Stimulated activated CD4-positive, alpha-beta T cell treated with anti-CD3 and anti-CD28 coated beads, Interleukin-1b, Interleukin-23, amount 100 ng/mL, for 24 hours (primary cell): Measurements from ENCODE around the gene SCIN.
A peak's percentile ranks its signal among the peaks of the same experiment; 100 is the strongest.
"Not testable (repeated sequence)": the region's sequence is repeated elsewhere in the genome, so short reads cannot be mapped to it uniquely, and the experiment has no call there.

Source experiments
- DNase-seq, 4 experiments: peaks; one replicate each; pipeline ENCODE4 v3.0.0-alpha.2; 2020; ENCODE audit warnings: low read depth in 4 of 4, low spot score in 1 of 4

The SCIN gene

GRCh38 chr7:12686891-12687717 lies 116.6 kb downstream of the SCIN start, which contains the start of gene ARL4A:
Gene ARL4A, plus strand, starts transcription at chr7:12687633. Its CDS starts 622 bp downstream, at chr7:12688255.
- peak; percentile 82 to 93 (median 86) for DNase-seq

GRCh38 chr7:12687718-12688171 lies 117.2 kb downstream of the SCIN start:
- DNase-seq, result no peak

DNA sequence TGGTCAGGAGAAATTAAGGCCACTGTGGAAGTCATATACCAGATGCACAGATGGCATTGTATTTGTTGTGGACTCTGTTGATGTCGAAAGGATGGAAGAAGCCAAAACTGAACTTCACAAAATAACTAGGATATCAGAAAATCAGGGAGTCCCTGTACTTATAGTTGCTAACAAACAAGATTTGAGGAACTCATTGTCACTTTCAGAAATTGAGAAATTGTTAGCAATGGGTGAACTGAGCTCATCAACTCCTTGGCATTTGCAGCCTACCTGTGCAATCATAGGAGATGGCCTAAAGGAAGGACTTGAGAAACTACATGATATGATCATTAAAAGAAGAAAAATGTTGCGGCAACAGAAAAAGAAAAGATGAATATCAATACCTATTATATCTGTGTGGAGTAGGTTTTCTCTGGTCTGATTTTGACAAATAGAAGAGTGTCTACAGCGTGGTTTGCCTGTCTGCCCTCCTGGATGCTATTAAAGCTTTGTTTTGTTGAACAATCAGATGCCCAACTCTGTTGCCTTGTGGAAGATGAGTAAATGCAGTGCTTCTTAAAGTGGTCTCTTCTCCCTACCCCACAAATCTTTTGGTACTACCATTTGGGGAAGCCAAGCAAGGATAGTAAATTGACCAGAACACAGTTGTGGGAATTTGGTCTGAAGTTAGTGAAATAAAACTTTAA lies 118.1 kb downstream of the SCIN start:
- not testable (repeated sequence) for DNase-seq

GRCh38 chr7:12689451-12689850 lies 118.9 kb downstream of the SCIN start:
- DNase-seq, result no peak

GRCh38 chr7:12690041-12690878 lies 119.7 kb downstream of the SCIN start:
- no peak for DNase-seq

- DNase-seq, result not testable (repeated sequence)
Measured at GRCh38 chr7:12691388-12691787, 120.9 kb downstream of the SCIN start.

GRCh38 chr7:12692035-12692434 lies 121.5 kb downstream of the SCIN start:
- DNase-seq, result no peak

- DNase-seq, result no peak
Measured at GRCh38 chr7:12692479-12693259, 122.1 kb downstream of the SCIN start.

DNA sequence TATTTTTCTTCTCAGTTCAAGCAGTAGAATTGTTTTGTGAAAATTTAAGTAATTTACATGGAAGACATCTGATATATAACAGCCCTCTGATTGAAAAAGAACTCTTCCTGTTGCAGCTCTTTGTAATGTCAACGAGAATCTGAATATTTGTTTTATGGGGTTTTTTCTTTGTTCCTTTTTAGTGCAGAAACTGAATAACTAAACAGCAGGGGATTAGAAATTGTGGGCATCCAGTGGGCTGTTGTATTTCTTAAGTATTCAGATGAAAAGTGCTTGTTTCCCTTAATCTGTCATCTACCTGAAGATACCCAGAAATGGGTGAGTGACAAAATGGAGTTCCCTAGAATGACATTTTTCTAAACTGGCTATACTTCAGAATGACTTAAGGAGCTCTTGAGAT lies 124.3 kb downstream of the SCIN start:
- DNase-seq, result no peak

- DNase-seq, result no peak
Measured at GRCh38 chr7:12695965-12696364, 125.4 kb downstream of the SCIN start.

DNA sequence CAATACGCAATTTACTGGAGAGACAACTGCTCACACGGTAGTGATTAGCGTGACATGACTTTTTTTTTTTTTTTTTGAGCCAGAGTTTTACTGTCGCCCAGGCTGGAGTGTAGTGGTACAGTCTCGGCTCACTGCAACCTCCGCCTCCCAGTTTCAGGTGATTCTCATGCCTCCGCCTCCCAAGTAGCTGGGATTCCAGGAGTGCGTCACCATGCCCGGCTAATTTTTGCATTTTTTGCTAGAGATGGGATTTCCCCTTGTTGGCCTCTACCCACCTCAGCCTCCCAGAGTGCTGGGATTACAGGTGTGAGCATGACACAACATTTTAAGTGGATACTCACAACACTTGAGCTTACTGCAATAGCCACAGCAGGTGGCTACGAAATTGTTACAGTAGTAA lies 128.8 kb downstream of the SCIN start:
- DNase-seq, result no peak

- no peak for DNase-seq
Measured at GRCh38 chr7:12701433-12701832, 130.9 kb downstream of the SCIN start.

- no peak for DNase-seq
Measured at GRCh38 chr7:12703881-12704280, 133.4 kb downstream of the SCIN start.

GRCh38 chr7:12705878-12706277 lies 135.4 kb downstream of the SCIN start:
- no peak for DNase-seq

GRCh38 chr7:12706900-12707536 lies 136.5 kb downstream of the SCIN start:
- DNase-seq, result no peak

- DNase-seq, result no peak
Measured at GRCh38 chr7:12708314-12708713, 137.8 kb downstream of the SCIN start.
